ENCODE data around the gene AK8.

AK8 gene

DNA sequence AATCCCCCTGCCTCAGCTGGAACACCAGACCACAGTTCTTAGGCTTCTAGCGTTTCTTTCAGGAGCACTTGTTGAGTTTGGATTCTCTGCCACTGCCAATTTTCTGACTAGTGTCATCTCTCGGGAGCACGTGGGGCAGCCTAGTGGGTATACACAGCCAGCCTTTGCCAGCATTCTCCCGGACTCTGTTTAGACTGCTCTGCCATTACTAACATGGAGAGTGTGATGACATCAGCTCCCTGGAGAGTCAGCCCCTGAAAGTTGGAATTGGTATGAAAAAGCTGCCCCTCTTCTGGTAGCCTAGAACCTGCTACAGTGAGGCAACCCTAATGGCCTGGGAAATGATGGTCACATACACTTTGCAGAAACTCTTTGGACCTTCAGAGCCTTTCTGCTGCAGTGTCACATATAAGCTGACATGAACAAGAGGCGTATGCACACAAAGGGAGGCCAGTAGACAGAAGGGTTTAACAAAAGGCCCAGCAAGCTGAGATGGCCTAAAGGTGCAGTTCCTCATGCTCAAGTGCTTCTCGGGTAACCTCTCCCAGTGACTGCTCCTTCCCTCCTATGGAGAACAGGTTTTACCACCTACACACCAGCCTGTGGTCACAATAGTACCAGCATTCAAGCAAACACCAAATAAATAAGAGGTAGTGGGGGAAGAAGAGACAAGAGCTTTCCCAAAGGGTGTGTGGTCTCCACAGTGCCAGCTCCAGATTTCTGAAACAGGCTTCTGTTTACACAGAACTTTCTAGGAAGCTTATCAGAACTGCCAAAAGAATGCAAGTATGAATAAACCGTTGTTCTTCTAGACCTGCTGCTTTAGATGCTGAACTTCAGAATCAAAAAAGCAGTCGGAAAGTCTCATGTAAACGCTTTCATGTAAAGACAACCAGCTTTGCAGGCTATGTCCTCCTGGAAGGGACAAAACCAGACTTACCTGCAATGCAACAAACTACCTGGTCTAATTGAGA is 17.1 kb upstream of the AK8 start:
- TF ChIP-seq, protein P1, sequence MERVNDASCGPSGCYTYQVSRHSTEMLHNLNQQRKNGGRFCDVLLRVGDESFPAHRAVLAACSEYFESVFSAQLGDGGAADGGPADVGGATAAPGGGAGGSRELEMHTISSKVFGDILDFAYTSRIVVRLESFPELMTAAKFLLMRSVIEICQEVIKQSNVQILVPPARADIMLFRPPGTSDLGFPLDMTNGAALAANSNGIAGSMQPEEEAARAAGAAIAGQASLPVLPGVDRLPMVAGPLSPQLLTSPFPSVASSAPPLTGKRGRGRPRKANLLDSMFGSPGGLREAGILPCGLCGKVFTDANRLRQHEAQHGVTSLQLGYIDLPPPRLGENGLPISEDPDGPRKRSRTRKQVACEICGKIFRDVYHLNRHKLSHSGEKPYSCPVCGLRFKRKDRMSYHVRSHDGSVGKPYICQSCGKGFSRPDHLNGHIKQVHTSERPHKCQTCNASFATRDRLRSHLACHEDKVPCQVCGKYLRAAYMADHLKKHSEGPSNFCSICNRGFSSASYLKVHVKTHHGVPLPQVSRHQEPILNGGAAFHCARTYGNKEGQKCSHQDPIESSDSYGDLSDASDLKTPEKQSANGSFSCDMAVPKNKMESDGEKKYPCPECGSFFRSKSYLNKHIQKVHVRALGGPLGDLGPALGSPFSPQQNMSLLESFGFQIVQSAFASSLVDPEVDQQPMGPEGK (CRISPR knock-in tag; IDR thresholded peaks at IDR 0.05; ENCODE audit: borderline replicate concordance), result no peak
- no peak for TF ChIP-seq RARB (CRISPR knock-in tag; IDR thresholded peaks at IDR 0.05)
- no peak for TF ChIP-seq PPARA (CRISPR knock-in tag; IDR thresholded peaks at IDR 0.05; ENCODE audit: borderline replicate concordance)
- no peak for TF ChIP-seq ARNTL (CRISPR knock-in tag; IDR thresholded peaks at IDR 0.05; ENCODE audit: borderline replicate concordance, low read depth)
- TF ChIP-seq TOX (CRISPR knock-in tag; IDR thresholded peaks at IDR 0.05; ENCODE audit: borderline replicate concordance), result no peak
- TF ChIP-seq, protein P2, sequence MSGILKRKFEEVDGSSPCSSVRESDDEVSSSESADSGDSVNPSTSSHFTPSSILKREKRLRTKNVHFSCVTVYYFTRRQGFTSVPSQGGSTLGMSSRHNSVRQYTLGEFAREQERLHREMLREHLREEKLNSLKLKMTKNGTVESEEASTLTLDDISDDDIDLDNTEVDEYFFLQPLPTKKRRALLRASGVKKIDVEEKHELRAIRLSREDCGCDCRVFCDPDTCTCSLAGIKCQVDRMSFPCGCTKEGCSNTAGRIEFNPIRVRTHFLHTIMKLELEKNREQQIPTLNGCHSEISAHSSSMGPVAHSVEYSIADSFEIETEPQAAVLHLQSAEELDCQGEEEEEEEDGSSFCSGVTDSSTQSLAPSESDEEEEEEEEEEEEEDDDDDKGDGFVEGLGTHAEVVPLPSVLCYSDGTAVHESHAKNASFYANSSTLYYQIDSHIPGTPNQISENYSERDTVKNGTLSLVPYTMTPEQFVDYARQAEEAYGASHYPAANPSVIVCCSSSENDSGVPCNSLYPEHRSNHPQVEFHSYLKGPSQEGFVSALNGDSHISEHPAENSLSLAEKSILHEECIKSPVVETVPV (CRISPR knock-in tag; IDR thresholded peaks at IDR 0.05), result no peak
- TF ChIP-seq TCF4 (CRISPR knock-in tag; IDR thresholded peaks at IDR 0.05; ENCODE audit: borderline replicate concordance), result no peak
- no peak for TF ChIP-seq ZFP30 (CRISPR knock-in tag; IDR thresholded peaks at IDR 0.05)
- ATAC-seq, result no peak

DNA sequence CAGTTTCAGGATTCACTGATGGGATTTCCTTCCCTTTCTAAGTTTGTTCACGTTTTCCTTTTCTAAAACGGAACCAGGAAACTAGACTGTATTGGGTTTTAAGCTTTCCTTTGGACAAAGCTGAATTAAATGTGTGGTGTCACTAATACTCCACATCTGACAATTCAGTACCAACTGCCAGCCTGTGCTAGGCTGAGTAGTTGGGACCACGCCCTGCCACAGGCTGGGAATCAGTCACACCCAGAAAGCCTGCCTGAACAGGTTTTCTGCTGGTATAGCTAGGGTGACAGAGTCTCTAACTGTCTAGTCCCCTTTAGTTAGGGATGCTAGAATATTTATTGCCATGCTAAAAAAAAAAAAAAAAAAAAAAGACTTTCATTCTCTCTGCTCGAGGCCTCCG is 16.3 kb upstream of the AK8 start:
- no peak for ATAC-seq
- TF ChIP-seq CSDC2 (CRISPR knock-in tag; IDR thresholded peaks at IDR 0.05) (no peak), PPARA (CRISPR knock-in tag; IDR thresholded peaks at IDR 0.05; ENCODE audit: borderline replicate concordance) (no peak), ZNF565 (CRISPR knock-in tag; conservative IDR thresholded peaks at IDR 0.05; ENCODE audit: low read depth) (no peak)
- TF ChIP-seq, protein P3, sequence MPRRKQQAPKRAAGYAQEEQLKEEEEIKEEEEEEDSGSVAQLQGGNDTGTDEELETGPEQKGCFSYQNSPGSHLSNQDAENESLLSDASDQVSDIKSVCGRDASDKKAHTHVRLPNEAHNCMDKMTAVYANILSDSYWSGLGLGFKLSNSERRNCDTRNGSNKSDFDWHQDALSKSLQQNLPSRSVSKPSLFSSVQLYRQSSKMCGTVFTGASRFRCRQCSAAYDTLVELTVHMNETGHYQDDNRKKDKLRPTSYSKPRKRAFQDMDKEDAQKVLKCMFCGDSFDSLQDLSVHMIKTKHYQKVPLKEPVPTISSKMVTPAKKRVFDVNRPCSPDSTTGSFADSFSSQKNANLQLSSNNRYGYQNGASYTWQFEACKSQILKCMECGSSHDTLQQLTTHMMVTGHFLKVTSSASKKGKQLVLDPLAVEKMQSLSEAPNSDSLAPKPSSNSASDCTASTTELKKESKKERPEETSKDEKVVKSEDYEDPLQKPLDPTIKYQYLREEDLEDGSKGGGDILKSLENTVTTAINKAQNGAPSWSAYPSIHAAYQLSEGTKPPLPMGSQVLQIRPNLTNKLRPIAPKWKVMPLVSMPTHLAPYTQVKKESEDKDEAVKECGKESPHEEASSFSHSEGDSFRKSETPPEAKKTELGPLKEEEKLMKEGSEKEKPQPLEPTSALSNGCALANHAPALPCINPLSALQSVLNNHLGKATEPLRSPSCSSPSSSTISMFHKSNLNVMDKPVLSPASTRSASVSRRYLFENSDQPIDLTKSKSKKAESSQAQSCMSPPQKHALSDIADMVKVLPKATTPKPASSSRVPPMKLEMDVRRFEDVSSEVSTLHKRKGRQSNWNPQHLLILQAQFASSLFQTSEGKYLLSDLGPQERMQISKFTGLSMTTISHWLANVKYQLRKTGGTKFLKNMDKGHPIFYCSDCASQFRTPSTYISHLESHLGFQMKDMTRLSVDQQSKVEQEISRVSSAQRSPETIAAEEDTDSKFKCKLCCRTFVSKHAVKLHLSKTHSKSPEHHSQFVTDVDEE (CRISPR knock-in tag; IDR thresholded peaks at IDR 0.05), result no peak

DNA sequence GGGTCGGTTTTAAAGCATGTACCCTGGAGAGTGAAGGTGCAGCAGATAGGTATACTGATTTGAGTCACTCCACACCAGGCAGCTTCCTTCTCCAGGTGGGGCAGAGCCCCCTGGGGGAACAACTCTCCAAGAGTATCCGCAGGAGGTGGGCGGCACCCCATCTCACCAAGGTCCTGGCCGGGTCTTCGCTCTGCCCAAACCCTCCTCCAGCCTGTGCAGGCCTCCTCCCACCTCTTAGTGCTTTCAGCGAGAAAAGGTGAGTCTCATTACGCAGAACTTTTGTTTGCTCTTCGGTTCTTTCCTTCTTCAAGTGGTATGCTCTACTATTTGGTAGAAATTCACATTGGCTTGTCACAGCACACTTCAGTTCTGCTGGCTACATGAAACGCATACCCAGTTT is 14.3 kb upstream of the AK8 start:
- TF ChIP-seq, protein P4, sequence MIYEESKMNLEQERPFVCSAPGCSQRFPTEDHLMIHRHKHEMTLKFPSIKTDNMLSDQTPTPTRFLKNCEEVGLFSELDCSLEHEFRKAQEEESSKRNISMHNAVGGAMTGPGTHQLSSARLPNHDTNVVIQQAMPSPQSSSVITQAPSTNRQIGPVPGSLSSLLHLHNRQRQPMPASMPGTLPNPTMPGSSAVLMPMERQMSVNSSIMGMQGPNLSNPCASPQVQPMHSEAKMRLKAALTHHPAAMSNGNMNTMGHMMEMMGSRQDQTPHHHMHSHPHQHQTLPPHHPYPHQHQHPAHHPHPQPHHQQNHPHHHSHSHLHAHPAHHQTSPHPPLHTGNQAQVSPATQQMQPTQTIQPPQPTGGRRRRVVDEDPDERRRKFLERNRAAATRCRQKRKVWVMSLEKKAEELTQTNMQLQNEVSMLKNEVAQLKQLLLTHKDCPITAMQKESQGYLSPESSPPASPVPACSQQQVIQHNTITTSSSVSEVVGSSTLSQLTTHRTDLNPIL (CRISPR knock-in tag; IDR thresholded peaks at IDR 0.05; ENCODE audit: low read depth), result no peak
- ATAC-seq, result no peak

DNA sequence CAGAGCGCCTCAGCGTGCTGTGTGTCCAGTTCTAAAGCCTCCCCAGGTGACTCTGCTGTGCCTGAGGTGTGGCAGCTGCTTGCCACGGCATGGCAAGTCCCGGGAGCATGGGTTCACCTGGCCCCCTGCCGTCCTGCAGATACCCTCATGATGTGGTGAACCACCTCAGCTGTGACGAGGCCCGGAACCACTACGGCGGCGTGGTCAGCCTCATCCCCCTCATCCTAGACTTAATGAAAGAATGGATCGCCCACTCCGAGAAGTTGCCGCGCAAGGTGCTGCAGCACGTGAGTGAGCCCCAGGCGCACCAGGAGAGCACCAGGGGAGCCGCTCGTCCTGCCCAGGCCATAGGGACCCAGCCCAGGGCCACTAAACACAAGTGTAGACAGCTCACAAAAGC is 10.1 kb upstream of the AK8 start:
- TF ChIP-seq ZC3H10 (CRISPR knock-in tag; IDR thresholded peaks at IDR 0.05) (no peak), SNAI2 (CRISPR knock-in tag; IDR thresholded peaks at IDR 0.05) (no peak), ARNTL (CRISPR knock-in tag; IDR thresholded peaks at IDR 0.05; ENCODE audit: borderline replicate concordance, low read depth) (no peak), ZFP3 (CRISPR knock-in tag; IDR thresholded peaks at IDR 0.05) (no peak), ZNF565 (CRISPR knock-in tag; conservative IDR thresholded peaks at IDR 0.05; ENCODE audit: low read depth) (no peak), PPARA (CRISPR knock-in tag; IDR thresholded peaks at IDR 0.05; ENCODE audit: borderline replicate concordance) (no peak), TOX (CRISPR knock-in tag; IDR thresholded peaks at IDR 0.05; ENCODE audit: borderline replicate concordance) (no peak), OSR1 (CRISPR knock-in tag; IDR thresholded peaks at IDR 0.05) (no peak), GLIS3 (CRISPR knock-in tag; IDR thresholded peaks at IDR 0.05) (no peak), ZFP30 (CRISPR knock-in tag; IDR thresholded peaks at IDR 0.05) (no peak), ESRRG (CRISPR knock-in tag; IDR thresholded peaks at IDR 0.05) (no peak)
- TF ChIP-seq, protein P2 (CRISPR knock-in tag; IDR thresholded peaks at IDR 0.05), result no peak
- TF ChIP-seq, protein P5, sequence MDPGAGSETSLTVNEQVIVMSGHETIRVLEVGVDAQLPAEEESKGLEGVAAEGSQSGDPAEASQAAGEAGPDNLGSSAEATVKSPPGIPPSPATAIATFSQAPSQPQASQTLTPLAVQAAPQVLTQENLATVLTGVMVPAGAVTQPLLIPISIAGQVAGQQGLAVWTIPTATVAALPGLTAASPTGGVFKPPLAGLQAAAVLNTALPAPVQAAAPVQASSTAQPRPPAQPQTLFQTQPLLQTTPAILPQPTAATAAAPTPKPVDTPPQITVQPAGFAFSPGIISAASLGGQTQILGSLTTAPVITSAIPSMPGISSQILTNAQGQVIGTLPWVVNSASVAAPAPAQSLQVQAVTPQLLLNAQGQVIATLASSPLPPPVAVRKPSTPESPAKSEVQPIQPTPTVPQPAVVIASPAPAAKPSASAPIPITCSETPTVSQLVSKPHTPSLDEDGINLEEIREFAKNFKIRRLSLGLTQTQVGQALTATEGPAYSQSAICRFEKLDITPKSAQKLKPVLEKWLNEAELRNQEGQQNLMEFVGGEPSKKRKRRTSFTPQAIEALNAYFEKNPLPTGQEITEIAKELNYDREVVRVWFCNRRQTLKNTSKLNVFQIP (CRISPR knock-in tag; IDR thresholded peaks at IDR 0.05; ENCODE audit: borderline replicate concordance, low read depth), result no peak
- no peak for ATAC-seq

Measured in SK-N-SH treated with all-trans-retinoic acid at 6 μM for 48 hours (cell line).